Measurements from ENCODE around the gene STAG1.
A peak's percentile ranks its signal among the peaks of the same experiment; 100 is the strongest.
"Not testable (repeated sequence)": the region's sequence is repeated elsewhere in the genome, so short reads cannot be mapped to it uniquely, and the experiment has no call there.

The STAG1 gene

DNA sequence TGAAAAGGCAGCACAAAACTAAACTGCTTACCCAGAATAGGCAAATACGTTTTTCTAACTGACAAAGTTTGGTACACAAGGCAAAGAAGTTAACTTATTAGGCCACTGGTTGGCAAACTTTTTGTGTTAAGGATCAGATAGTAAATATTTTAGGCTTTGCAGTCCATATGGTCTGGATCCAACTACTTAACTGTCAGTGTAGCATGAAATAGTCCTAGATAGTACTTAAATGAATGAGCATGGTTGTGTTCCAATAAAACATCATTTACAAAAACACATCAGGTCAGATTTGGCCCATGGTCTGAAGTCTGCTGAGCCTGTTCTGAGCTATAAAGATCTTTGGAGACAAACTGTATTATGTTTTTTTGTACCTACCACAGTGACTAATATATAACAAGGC, 365.1 kb downstream of the STAG1 start:
- Mint-ChIP-seq H3K4me1 (no peaks in the 10 kb centered on the region), H3K9me3 (no peaks in the 10 kb centered on the region), H3K27me3 (ENCODE audit: low read depth) (no peaks in the 10 kb centered on the region), H3K36me3 (ENCODE audit: low read depth) (peaks cover 26% of the 10 kb centered on the region), H3K4me3 (no peak overlapping the region), H3K27ac (peak overlapping the region in 1 of 3 experiments; percentile 4)
- TF ChIP-seq CTCF (IDR thresholded peaks at IDR 0.05; ENCODE audit: unreplicated experiment in 3 of 3) = no peak

- Mint-ChIP-seq H3K27ac (no peak overlapping the region), H3K4me1 (no peaks in the 10 kb centered on the region), H3K9me3 (no peaks in the 10 kb centered on the region), H3K4me3 (no peak overlapping the region), H3K36me3 (ENCODE audit: low read depth) (peaks cover 25% of the 10 kb centered on the region), H3K27me3 (ENCODE audit: low read depth) (no peaks in the 10 kb centered on the region)
- TF ChIP-seq CTCF (IDR thresholded peaks at IDR 0.05; ENCODE audit: unreplicated experiment in 3 of 3) = no peak
Observed at GRCh38 chr3:136385457-136385856, 366.7 kb downstream of the STAG1 start.

GRCh38 chr3:136381051-136381450, 371.1 kb downstream of the STAG1 start:
- H3K36me3 Mint-ChIP-seq (ENCODE audit: low read depth) = peaks cover 37% of the 10 kb centered on the region
- no peak for TF ChIP-seq CTCF (IDR thresholded peaks at IDR 0.05; ENCODE audit: unreplicated experiment in 3 of 3)
- H3K4me1 Mint-ChIP-seq = no peaks in the 10 kb centered on the region
- no peak overlapping the region for H3K27ac Mint-ChIP-seq
- no peaks in the 10 kb centered on the region for H3K27me3 Mint-ChIP-seq (ENCODE audit: low read depth)
- no peaks in the 10 kb centered on the region for H3K9me3 Mint-ChIP-seq
- H3K4me3 Mint-ChIP-seq = no peak overlapping the region

DNA sequence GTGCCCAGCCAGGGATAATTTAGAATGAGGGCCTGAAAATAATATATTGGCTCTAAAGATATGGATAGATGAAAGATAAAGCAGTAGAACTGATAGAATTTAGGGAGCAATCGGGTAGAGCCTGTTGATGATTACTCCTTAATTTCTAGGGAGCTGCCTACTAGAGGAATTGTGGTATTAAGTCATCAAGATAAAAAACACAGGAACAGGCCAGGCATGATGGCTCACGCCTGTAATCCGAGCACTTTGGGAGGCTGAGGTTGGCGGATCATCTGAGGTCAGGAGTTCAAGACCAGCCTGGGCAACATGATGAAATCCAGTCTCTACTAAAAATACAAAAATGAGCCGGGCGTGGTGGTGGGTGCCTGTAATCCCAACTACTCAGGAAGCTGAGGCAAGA, 371.6 kb downstream of the STAG1 start:
- no peak for TF ChIP-seq CTCF (IDR thresholded peaks at IDR 0.05; ENCODE audit: unreplicated experiment in 3 of 3)
- Mint-ChIP-seq H3K36me3 (ENCODE audit: low read depth) (peaks cover 38% of the 10 kb centered on the region), H3K27me3 (ENCODE audit: low read depth) (no peaks in the 10 kb centered on the region), H3K4me3 (no peak overlapping the region), H3K27ac (no peak overlapping the region), H3K4me1 (no peaks in the 10 kb centered on the region), H3K9me3 (no peaks in the 10 kb centered on the region)

- Mint-ChIP-seq H3K9me3 (peaks cover 4% of the 10 kb centered on the region), H3K27me3 (ENCODE audit: low read depth) (no peaks in the 10 kb centered on the region), H3K4me3 (no peak overlapping the region), H3K27ac (no peak overlapping the region), H3K4me1 (no peaks in the 10 kb centered on the region), H3K36me3 (ENCODE audit: low read depth) (peaks cover 48% of the 10 kb centered on the region)
- no peak for TF ChIP-seq CTCF (IDR thresholded peaks at IDR 0.05; ENCODE audit: unreplicated experiment in 3 of 3)
Observed at GRCh38 chr3:136378011-136378410, 374.2 kb downstream of the STAG1 start.

DNA sequence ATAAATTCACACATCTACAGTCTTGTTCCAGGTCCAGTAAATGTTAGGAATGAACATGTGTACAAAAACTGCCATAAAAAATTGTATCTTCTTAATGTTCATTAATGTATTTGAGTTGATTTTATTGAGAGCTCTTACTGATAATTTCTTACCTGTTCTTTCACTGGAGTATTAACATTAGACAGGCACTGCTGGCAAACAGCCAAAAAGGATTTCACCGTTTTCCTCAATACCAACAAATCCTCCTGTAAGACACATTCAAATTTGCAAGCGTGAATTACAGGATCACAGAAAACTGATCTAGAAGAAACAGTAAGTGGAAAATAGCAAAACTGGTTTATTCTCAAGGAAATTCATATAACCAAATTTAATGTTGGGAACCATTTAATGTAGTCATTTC, 374.7 kb downstream of the STAG1 start:
- Mint-ChIP-seq H3K4me3 (no peak overlapping the region), H3K27me3 (ENCODE audit: low read depth) (no peaks in the 10 kb centered on the region), H3K27ac (no peak overlapping the region), H3K36me3 (ENCODE audit: low read depth) (peaks cover 50% of the 10 kb centered on the region), H3K9me3 (peaks cover 4% of the 10 kb centered on the region), H3K4me1 (no peaks in the 10 kb centered on the region)
- TF ChIP-seq CTCF (IDR thresholded peaks at IDR 0.05; ENCODE audit: unreplicated experiment in 3 of 3) = no peak

DNA sequence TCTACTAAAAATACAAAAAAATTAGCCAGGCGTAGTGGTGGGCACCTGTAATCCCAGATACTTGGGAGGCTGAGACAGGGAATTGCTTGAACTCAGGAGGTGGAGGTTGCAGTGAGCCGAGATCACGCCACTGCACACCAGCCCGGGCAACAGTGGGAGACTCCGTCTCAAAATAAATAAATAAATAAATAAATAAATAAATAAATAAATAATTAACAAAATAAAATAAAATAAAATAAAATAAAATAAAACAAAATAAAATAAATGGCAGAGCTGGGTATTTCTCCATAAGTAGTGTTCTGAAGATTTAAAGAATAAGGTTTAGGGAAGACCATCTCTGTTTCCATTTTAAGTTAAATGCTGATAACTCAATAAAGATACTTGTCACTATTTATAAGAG, 376.4 kb downstream of the STAG1 start:
- H3K27me3 Mint-ChIP-seq (ENCODE audit: low read depth); H3K9me3 Mint-ChIP-seq; H3K4me3 Mint-ChIP-seq; H3K4me1 Mint-ChIP-seq; H3K27ac Mint-ChIP-seq: not testable (repeated sequence)
- H3K36me3 Mint-ChIP-seq (ENCODE audit: low read depth) = peaks cover 57% of the 10 kb centered on the region
